HCT116 (cell line): ENCODE results near the gene RNF215. TPM values are rescaled to one million over a fixed set of nuclear protein-coding genes. Genes with fewer than 3 reads are reported as not detected.

Experiments
- ATAC-seq: fragments of 200-7000 bp; cut with Tn5 transposase; 2 replicates; pipeline ENCODE4 v1.9.1; 2020; ENCODE audit warnings: mild to moderate bottlenecking, moderate library complexity
- BruUV-seq: library from RNA; stranded (reverse); fragments of 400-500 nt; replicated peaks from 2 replicates; lab custom pipeline; 2021; lab: Mats Ljungman, UMichigan
- CTCF ChIA-PET: fragments of 300-600 bp; sonication (Branson Sonifier 250); formaldehyde crosslinking; loops from one replicate; lab custom pipeline; 2021; ENCODE audit warnings: antibody characterized with exemption; lab: Charles Lee
- POLR2A ChIA-PET: fragments of 300-600, 350-600 bp; sonication (Branson Sonifier 250); formaldehyde crosslinking; loops from one replicate; lab custom pipeline; 2021; ENCODE audit warnings: antibody characterized with exemption; lab: Charles Lee
- RAD21 ChIA-PET, 2 experiments: fragments of 300-600 bp; sonication (Branson Sonifier 250); formaldehyde crosslinking; loops; one replicate each; lab custom pipeline; 2023; ENCODE audit warnings: low total read pairs in 2 of 2; ENCODE audit not compliant: uncharacterized antibody in 2 of 2, unreplicated experiment in 2 of 2, low non-redundant PET in 1 of 2; lab: Charles Lee
- DNase-seq: peaks from one replicate; pipeline ENCODE4 v3.0.0-alpha.2; 2010; ENCODE audit warnings: low read depth, low spot score
- H2AFZ ChIP-seq: fragments of 200-600 bp; shearing (Covaris generic), sonication (generic); 2 replicates; pipeline ENCODE4 v1.6.1; 2017; ENCODE audit warnings: low read depth, mixed run types, mixed read lengths, antibody characterized with exemption, low read length; ENCODE audit not compliant: poor library complexity, severe bottlenecking
- H3K27ac ChIP-seq: 2 replicates; pipeline ENCODE4 v1.5.1; 2012; ENCODE audit warnings: low read depth, low read length
- H3K27me3 ChIP-seq: fragments of 200-600 bp; sonication (generic); 2 replicates; pipeline ENCODE4 v1.6.1; 2016; ENCODE audit warnings: mixed run types, low read length, mixed read lengths; ENCODE audit not compliant: insufficient read depth
- H3K36me3 ChIP-seq, 2 experiments: fragments of 200-500 bp in 1 of 2; fragments of 200-600 bp in 1 of 2; sonication (Bioruptor generic) in 1 of 2; sonication (generic) in 1 of 2; 2 replicates each; pipeline versions ENCODE4 v1.5.1 to v1.6.1; 2014 to 2016; ENCODE audit warnings: low read length in 2 of 2, inconsistent platforms in 1 of 2, mixed read lengths in 1 of 2, mixed run types in 1 of 2; ENCODE audit not compliant: insufficient read depth in 2 of 2, control insufficient read depth in 1 of 2
- H3K4me1 ChIP-seq, 2 experiments: fragments of 200-600 bp in 1 of 2; sonication (generic) in 1 of 2; 2 replicates each; pipeline versions ENCODE4 v1.5.1 to v1.6.1; 2012 to 2017; ENCODE audit warnings: low read length in 2 of 2, inconsistent platforms in 1 of 2, mild to moderate bottlenecking in 1 of 2, mixed read lengths in 1 of 2, mixed run types in 1 of 2, moderate library complexity in 1 of 2; ENCODE audit not compliant: insufficient read depth in 2 of 2, control insufficient read depth in 1 of 2
- H3K4me2 ChIP-seq: fragments of 200-600 bp; sonication (generic); 2 replicates; pipeline ENCODE4 v1.6.1; 2017; ENCODE audit warnings: mixed run types, low read length, mixed read lengths
- H3K4me3 ChIP-seq, 2 experiments: fragments of 200-600 bp in 1 of 2; sonication (generic) in 1 of 2; replicated peaks in 1 of 2; 2 replicates each; pipeline ENCODE4 v1.5.1; 2011 to 2016; ENCODE audit warnings: low read length in 2 of 2, control low read depth in 1 of 2, low read depth in 1 of 2, mild to moderate bottlenecking in 1 of 2, mixed read lengths in 1 of 2, mixed run types in 1 of 2
- H3K79me2 ChIP-seq: fragments of 200-600 bp; sonication (generic); 2 replicates; pipeline ENCODE4 v1.6.1; 2017; ENCODE audit warnings: mild to moderate bottlenecking, mixed run types, low read length, moderate library complexity, mixed read lengths; ENCODE audit not compliant: insufficient read depth
- H3K9ac ChIP-seq: fragments of 200-600 bp; sonication (generic); 2 replicates; pipeline ENCODE4 v1.6.1; 2016; ENCODE audit warnings: low read length, mixed read lengths
- H3K9me2 ChIP-seq: fragments of 200-600 bp; sonication (generic), shearing (Covaris generic); 2 replicates; pipeline ENCODE4 v1.6.1; 2017; ENCODE audit warnings: mixed run types, mild to moderate bottlenecking, moderate library complexity; ENCODE audit not compliant: insufficient read depth
- H3K9me3 ChIP-seq, 2 experiments: fragments of 200-500 bp in 1 of 2; fragments of 200-600 bp in 1 of 2; sonication (Bioruptor generic) in 1 of 2; sonication (generic) in 1 of 2; 2 replicates each; pipeline ENCODE4 v1.6.1; 2014 to 2017; ENCODE audit warnings: low read length in 2 of 2, mixed read lengths in 2 of 2, inconsistent platforms in 1 of 2, low read depth in 1 of 2, mild to moderate bottlenecking in 1 of 2, mixed run types in 1 of 2, moderate library complexity in 1 of 2; ENCODE audit not compliant: control insufficient read depth in 1 of 2, insufficient read depth in 1 of 2
- H4K20me1 ChIP-seq: fragments of 200-600 bp; sonication (generic), shearing (Covaris generic); 2 replicates; pipeline ENCODE4 v1.6.1; 2017; ENCODE audit warnings: mixed run types, mild to moderate bottlenecking, moderate library complexity; ENCODE audit not compliant: insufficient read depth
- ATF3 ChIP-seq: IDR thresholded peaks from 2 replicates; pipeline ENCODE4 v1.6.1; 2012
- CBX3 ChIP-seq: IDR thresholded peaks from 2 replicates; pipeline ENCODE4 v1.6.1; 2012; ENCODE audit warnings: low read depth
- CEBPB ChIP-seq: IDR thresholded peaks from 2 replicates; pipeline ENCODE4 v1.6.1; 2012; ENCODE audit warnings: low read depth
- CTCF ChIP-seq, 3 experiments: fragments of 200-600 bp in 1 of 3; sonication (generic) in 1 of 3; IDR thresholded peaks in 2 of 3; conservative IDR thresholded peaks in 1 of 3; 2 replicates each; pipeline ENCODE4 v1.5.1; 2012 to 2017; ENCODE audit warnings: low read depth in 2 of 3, low read length in 2 of 3, antibody characterized with exemption in 1 of 3, borderline replicate concordance in 1 of 3, control low read depth in 1 of 3, mild to moderate bottlenecking in 1 of 3, mixed read lengths in 1 of 3, mixed run types in 1 of 3, moderate library complexity in 1 of 3; ENCODE audit not compliant: insufficient read depth in 1 of 3
- EGR1 ChIP-seq: IDR thresholded peaks from 2 replicates; pipeline ENCODE4 v1.6.1; 2012; ENCODE audit warnings: low read depth
- ELF1 ChIP-seq: IDR thresholded peaks from 2 replicates; pipeline ENCODE4 v1.6.1; 2012; ENCODE audit warnings: low read depth, borderline replicate concordance
- FOSL1 ChIP-seq: IDR thresholded peaks from 2 replicates; pipeline ENCODE4 v1.6.1; 2012; ENCODE audit warnings: low read depth
- JUND ChIP-seq: IDR thresholded peaks from 2 replicates; pipeline ENCODE4 v1.6.1; 2012
- MAX ChIP-seq: IDR thresholded peaks from 2 replicates; pipeline ENCODE4 v1.6.1; 2012
- POLR2A ChIP-seq: IDR thresholded peaks from 2 replicates; pipeline ENCODE4 v1.7.0; 2011; ENCODE audit warnings: borderline replicate concordance; ENCODE audit not compliant: insufficient read depth, insufficient read length; ENCODE audit errors: extremely low read depth
- POLR2AphosphoS5 ChIP-seq: IDR thresholded peaks from 2 replicates; pipeline ENCODE4 v1.6.1; 2011; ENCODE audit warnings: mild to moderate bottlenecking, low read depth, low read length, moderate library complexity
- RAD21 ChIP-seq: IDR thresholded peaks from 2 replicates; pipeline ENCODE4 v1.6.1; 2012; ENCODE audit warnings: low read depth, mild to moderate bottlenecking
- REST ChIP-seq: IDR thresholded peaks from 2 replicates; pipeline ENCODE4 v1.6.1; 2012; ENCODE audit warnings: low read depth
- SIN3A ChIP-seq: IDR thresholded peaks from 2 replicates; pipeline ENCODE4 v1.6.1; 2012; ENCODE audit warnings: low read depth
- SP1 ChIP-seq: IDR thresholded peaks from 2 replicates; pipeline ENCODE4 v1.6.1; 2012; ENCODE audit warnings: low read depth
- SRF ChIP-seq: IDR thresholded peaks from 2 replicates; pipeline ENCODE4 v1.6.1; 2012; ENCODE audit warnings: low read depth
- TCF7L2 ChIP-seq: IDR thresholded peaks from 2 replicates; pipeline ENCODE4 v1.7.0; 2011; ENCODE audit warnings: borderline replicate concordance, inconsistent platforms; ENCODE audit not compliant: insufficient read depth, insufficient read length; ENCODE audit errors: extremely low read depth
- YY1 ChIP-seq: IDR thresholded peaks from 2 replicates; pipeline ENCODE4 v1.6.1; 2011; ENCODE audit warnings: low read length, low read depth, moderate library complexity, mild to moderate bottlenecking; ENCODE audit not compliant: insufficient replicate concordance; ENCODE audit errors: extremely low read depth
- ZBTB33 ChIP-seq: IDR thresholded peaks from 2 replicates; pipeline ENCODE4 v1.6.1; 2011; ENCODE audit warnings: mild to moderate bottlenecking, low read length, moderate library complexity; ENCODE audit not compliant: insufficient replicate concordance; ENCODE audit errors: extremely low read depth
- ZNF274 ChIP-seq: fragments of 200-500 bp; sonication (Bioruptor generic); IDR thresholded peaks from 2 replicates; pipeline ENCODE4 v1.6.1; 2014; ENCODE audit warnings: mild to moderate bottlenecking, low read depth, low read length, inconsistent platforms
- intact Hi-C: fragments of 100-400 bp; cut with micrococcal nuclease; formaldehyde crosslinking; loops from 2 replicates; pipeline ENCODE4 v1.10.0; 2022
- total RNA-seq: library from RNA; stranded (reverse); gene quantifications from one replicate; pipeline ENCODE4 v1.2.1, GENCODE V29; 2021; ENCODE audit not compliant: unreplicated experiment

The RNF215 gene
- total RNA-seq, 1 experiment from 2014 or later: 20.2 TPM

- ATAC-seq: peak; percentile 89
- TF ChIP-seq JUND (no peak), FOSL1 (no peak), MAX (peak; percentile 89), CBX3 (peak; percentile 84), POLR2AphosphoS5 (peak; percentile 91), YY1 (peak; percentile 7), RAD21 (no peak), SRF (peak; percentile 80; the same call in 1 of the 2 replicates), CEBPB (no peak), ELF1 (peak; percentile 98; the same call in 1 of the 2 replicates), EGR1 (peak; percentile 66), ZBTB33 (no peak), CTCF (IDR thresholded peaks at IDR 0.05 in 2 of 3, conservative IDR thresholded peaks at IDR 0.05 in 1 of 3; ENCODE audit: borderline replicate concordance in 1 of 3, insufficient read depth in 1 of 3, low read depth in 2 of 3, low read length in 2 of 3) (peak; percentile 19 to 58 (median 39); a peak in 3 of 6 replicates), TCF7L2 (peak; percentile 61), REST (no peak), SP1 (peak; percentile 81), SIN3A (0 out of 2 replicates have a peak, but pooled peaks have one; percentile 35), ATF3 (no peak), POLR2A (peak; percentile 13), ZNF274 (no peak)
These were observed 48.5 kb upstream of the RNF215 start for GRCh38 chr22:30435674-30436126.

More at GRCh38 chr22:30435674-30436126, 48.5 kb upstream of the RNF215 start:
- peak overlapping the region; percentile 69 for H3K9ac ChIP-seq
- 0 out of 2 replicates have a peak, but pooled peaks cover 5% of the 10 kb centered on the region for H3K79me2 ChIP-seq
- no peak overlapping the region for H2AFZ ChIP-seq
- CTCF ChIA-PET: interaction anchor here (1.2 kb wide), 1 partner anchor 9 kb away, joined by 6 read pairs; the partner anchor contains the start of gene MTFP1
- peak overlapping the region; percentile 85 for H3K4me2 ChIP-seq
- H3K27ac ChIP-seq: peak overlapping the region; percentile 88
- peak; percentile 79 for DNase-seq
- H3K4me3 ChIP-seq: peak overlapping the region; percentile 80 to 82
- no peaks in the 10 kb centered on the region for H4K20me1 ChIP-seq
- H3K36me3 ChIP-seq: no peaks in the 10 kb centered on the region
- H3K27me3 ChIP-seq: no peaks in the 10 kb centered on the region
- intact Hi-C loops: no loop called here
- peaks cover 11 to 30% of the 10 kb centered on the region in 2 experiments for H3K4me1 ChIP-seq
- RAD21 ChIA-PET: no interaction called here
- no peaks in the 10 kb centered on the region for H3K9me2 ChIP-seq
- H3K9me3 ChIP-seq: no peaks in the 10 kb centered on the region
- no TSS peak for BruUV-seq
- POLR2A ChIA-PET: interaction anchor here (0.6 to 1.5 kb wide), 2 partner anchors 9 to 12 kb away, joined by 3 to 4 read pairs; no protein-coding TSS in a partner anchor
